Activated CD8-positive, alpha-beta T cell treated with anti-CD3 and anti-CD28 coated beads for 36 hours (primary cell): ENCODE results near the gene KRTAP10-5. TPM values are rescaled to one million over a fixed set of nuclear protein-coding genes. Genes with fewer than 3 reads are reported as not detected.

Experiments used
- ATAC-seq: fragments of 200-7000 bp; cut with Tn5 transposase; one replicate; pipeline ENCODE4 v1.10.0; 2021; ENCODE audit warnings: mild to moderate bottlenecking, moderate library complexity
- CTCF ChIA-PET: fragments of 350-600 bp; sonication (Branson Sonifier 250); formaldehyde crosslinking; loops from one replicate; lab custom pipeline; 2021; ENCODE audit warnings: antibody characterized with exemption; lab: Charles Lee
- POLR2A ChIA-PET: fragments of 350-600 bp; sonication (Branson Sonifier 250); formaldehyde crosslinking; loops from one replicate; lab custom pipeline; 2021; ENCODE audit warnings: antibody characterized with exemption; lab: Charles Lee
- DNase-seq: peaks from one replicate; pipeline ENCODE4 v3.0.0-alpha.2; 2020
- H3K27ac Mint-ChIP-seq: one replicate; pipeline ENCODE4 v1.8.0; 2021; ENCODE audit warnings: mild to moderate bottlenecking, mixed read lengths
- H3K27me3 Mint-ChIP-seq: one replicate; pipeline ENCODE4 v1.8.0; 2021; ENCODE audit warnings: mixed read lengths
- H3K36me3 Mint-ChIP-seq: one replicate; pipeline ENCODE4 v1.8.0; 2021; ENCODE audit warnings: low read depth, mixed read lengths
- H3K4me1 Mint-ChIP-seq: one replicate; pipeline ENCODE4 v1.8.0; 2021; ENCODE audit warnings: low read depth, mixed read lengths
- H3K4me3 Mint-ChIP-seq: one replicate; pipeline ENCODE4 v1.8.0; 2021; ENCODE audit warnings: mild to moderate bottlenecking, moderate library complexity, mixed read lengths
- H3K9me3 Mint-ChIP-seq: one replicate; pipeline ENCODE4 v1.8.0; 2021; ENCODE audit warnings: mixed read lengths
- intact Hi-C: fragments of 100-400 bp; cut with micrococcal nuclease; formaldehyde crosslinking; loops from one replicate; pipeline ENCODE4 v1.10.0; 2022
- total RNA-seq, 2 experiments: library from RNA; stranded (reverse); gene quantifications; one replicate each; pipeline ENCODE4 v1.2.3, GENCODE V29; 2021
- TF ChIP-seq, protein P1 (sequence below): fragments of 200-600 bp; IDR thresholded peaks from one replicate; pipeline ENCODE4 v1.8.0; 2022; ENCODE audit warnings: antibody characterized with exemption, mild to moderate bottlenecking

Gene KRTAP10-5
- total RNA-seq, 2 experiments from 2014 or later, result not detected

DNA sequence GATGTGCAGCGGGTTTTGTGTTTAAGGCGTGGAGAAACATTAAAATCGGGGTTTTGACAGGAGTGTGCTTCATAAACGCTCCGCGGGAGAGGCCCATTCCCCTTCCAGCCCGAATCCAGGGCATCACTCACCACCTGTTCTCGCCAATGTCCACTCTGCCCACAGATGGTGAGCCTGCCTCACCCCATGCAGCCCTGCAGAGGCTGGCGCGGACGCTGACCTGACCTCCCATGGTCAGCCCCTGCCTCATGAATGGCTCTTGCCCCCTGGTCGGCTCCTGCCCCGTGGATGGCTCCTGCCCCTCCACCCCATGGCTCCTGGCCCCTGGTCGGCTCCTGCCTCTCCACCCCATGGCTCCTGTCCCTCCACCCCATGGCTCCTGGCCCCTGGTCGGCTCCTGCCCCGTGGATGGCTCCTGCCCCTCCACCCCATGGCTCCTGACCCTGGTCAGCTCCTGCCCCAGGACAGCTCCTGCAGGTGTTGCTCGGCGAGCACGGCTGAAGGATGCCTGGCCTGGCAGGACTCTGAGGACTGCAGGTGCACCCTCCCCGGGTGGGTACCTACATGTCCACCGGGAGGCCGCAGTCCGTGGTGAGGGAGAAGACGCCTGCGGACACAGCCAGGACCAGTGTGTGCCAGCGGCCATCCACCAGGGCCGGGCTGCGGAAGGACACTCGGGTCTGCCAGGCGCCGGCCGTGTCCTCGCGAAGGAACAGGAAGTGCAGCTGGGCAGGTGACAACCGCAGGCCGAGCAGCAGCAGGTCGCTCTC lies 47.1 kb downstream of the KRTAP10-5 start:
- Mint-ChIP-seq H3K36me3 (no peaks in the 10 kb centered on the region), H3K27me3 (no peaks in the 10 kb centered on the region), H3K4me3 (no peak overlapping the region), H3K4me1 (no peaks in the 10 kb centered on the region), H3K9me3 (no peaks in the 10 kb centered on the region), H3K27ac (no peak overlapping the region)
- POLR2A ChIA-PET, result no interaction called here
- intact Hi-C loops, result no loop called here
- TF ChIP-seq, protein P1, sequence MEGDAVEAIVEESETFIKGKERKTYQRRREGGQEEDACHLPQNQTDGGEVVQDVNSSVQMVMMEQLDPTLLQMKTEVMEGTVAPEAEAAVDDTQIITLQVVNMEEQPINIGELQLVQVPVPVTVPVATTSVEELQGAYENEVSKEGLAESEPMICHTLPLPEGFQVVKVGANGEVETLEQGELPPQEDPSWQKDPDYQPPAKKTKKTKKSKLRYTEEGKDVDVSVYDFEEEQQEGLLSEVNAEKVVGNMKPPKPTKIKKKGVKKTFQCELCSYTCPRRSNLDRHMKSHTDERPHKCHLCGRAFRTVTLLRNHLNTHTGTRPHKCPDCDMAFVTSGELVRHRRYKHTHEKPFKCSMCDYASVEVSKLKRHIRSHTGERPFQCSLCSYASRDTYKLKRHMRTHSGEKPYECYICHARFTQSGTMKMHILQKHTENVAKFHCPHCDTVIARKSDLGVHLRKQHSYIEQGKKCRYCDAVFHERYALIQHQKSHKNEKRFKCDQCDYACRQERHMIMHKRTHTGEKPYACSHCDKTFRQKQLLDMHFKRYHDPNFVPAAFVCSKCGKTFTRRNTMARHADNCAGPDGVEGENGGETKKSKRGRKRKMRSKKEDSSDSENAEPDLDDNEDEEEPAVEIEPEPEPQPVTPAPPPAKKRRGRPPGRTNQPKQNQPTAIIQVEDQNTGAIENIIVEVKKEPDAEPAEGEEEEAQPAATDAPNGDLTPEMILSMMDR, result no peak
- ATAC-seq (no peak), DNase-seq (no peak)
- CTCF ChIA-PET, result interaction anchor here (2.2 kb wide), 1 partner anchor 23 kb away, joined by 5 read pairs; no protein-coding TSS in a partner anchor

DNA sequence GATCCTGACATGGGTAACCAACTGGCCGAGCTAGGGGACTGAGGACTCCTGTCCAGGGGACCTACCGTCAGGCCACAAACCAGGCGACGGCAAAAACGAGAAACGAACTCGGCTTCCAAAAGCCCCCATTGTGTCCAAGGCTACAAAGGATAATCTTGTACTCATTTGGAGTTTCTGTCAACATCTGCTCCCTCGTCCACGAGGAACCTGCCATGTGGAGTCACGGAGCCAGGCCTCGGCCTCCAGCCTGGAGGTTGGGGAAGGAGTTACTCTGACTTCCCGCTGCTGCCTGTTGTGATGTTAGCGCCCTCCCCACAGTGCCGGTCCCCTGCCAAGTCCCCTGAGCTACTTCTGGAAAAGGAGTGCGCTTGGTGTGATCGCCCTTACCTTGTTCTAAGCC lies 47.7 kb downstream of the KRTAP10-5 start:
- H3K9me3 Mint-ChIP-seq, result no peaks in the 10 kb centered on the region
- no peaks in the 10 kb centered on the region for H3K27me3 Mint-ChIP-seq
- no peak for ATAC-seq
- TF ChIP-seq, protein P1, result no peak
- intact Hi-C loops, result no loop called here
- POLR2A ChIA-PET, result no interaction called here
- H3K4me3 Mint-ChIP-seq, result no peak overlapping the region
- H3K27ac Mint-ChIP-seq, result no peak overlapping the region
- CTCF ChIA-PET, result interaction anchor here (2.2 kb wide), 1 partner anchor 22 kb away, joined by 5 read pairs; no protein-coding TSS in a partner anchor
- H3K36me3 Mint-ChIP-seq, result no peaks in the 10 kb centered on the region
- no peak for DNase-seq
- H3K4me1 Mint-ChIP-seq, result no peaks in the 10 kb centered on the region

- intact Hi-C loops, result no loop called here
- no peaks in the 10 kb centered on the region for H3K9me3 Mint-ChIP-seq
- no peak for ATAC-seq
- no peaks in the 10 kb centered on the region for H3K36me3 Mint-ChIP-seq
- H3K4me1 Mint-ChIP-seq, result no peaks in the 10 kb centered on the region
- ChIA-PET CTCF (interaction anchor here (2.2 kb wide), 1 partner anchor 21 kb away, joined by 5 read pairs; no protein-coding TSS in a partner anchor), POLR2A (no interaction called here)
- no peak for DNase-seq
- H3K27me3 Mint-ChIP-seq, result no peaks in the 10 kb centered on the region
- H3K4me3 Mint-ChIP-seq, result no peak overlapping the region
- TF ChIP-seq, protein P1, result no peak
- H3K27ac Mint-ChIP-seq, result no peak overlapping the region
Measured at GRCh38 chr21:44531606-44532564, 48.5 kb downstream of the KRTAP10-5 start.

- Mint-ChIP-seq H3K27ac (no peak overlapping the region), H3K36me3 (no peaks in the 10 kb centered on the region), H3K4me1 (no peaks in the 10 kb centered on the region), H3K4me3 (no peak overlapping the region), H3K9me3 (no peaks in the 10 kb centered on the region), H3K27me3 (no peaks in the 10 kb centered on the region)
- no peak for ATAC-seq
- no peak for DNase-seq
- TF ChIP-seq, protein P1, result no peak
- ChIA-PET POLR2A (no interaction called here), CTCF (interaction anchor here (2.2 kb wide), 1 partner anchor 21 kb away, joined by 5 read pairs; no protein-coding TSS in a partner anchor)
- intact Hi-C loops, result no loop called here
Measured at GRCh38 chr21:44530903-44531605, 49.4 kb downstream of the KRTAP10-5 start.
